Activated CD4-positive, alpha-beta T cell treated with anti-CD3 and anti-CD28 coated beads, Interleukin-2, amount 50 U/mL, for 16 hours (primary cell): ENCODE measurements around the gene PDE4D.

Experiments used
- DNase-seq: peaks from one replicate; pipeline ENCODE4 v3.0.0-alpha.2; 2020

Gene PDE4D

DNA sequence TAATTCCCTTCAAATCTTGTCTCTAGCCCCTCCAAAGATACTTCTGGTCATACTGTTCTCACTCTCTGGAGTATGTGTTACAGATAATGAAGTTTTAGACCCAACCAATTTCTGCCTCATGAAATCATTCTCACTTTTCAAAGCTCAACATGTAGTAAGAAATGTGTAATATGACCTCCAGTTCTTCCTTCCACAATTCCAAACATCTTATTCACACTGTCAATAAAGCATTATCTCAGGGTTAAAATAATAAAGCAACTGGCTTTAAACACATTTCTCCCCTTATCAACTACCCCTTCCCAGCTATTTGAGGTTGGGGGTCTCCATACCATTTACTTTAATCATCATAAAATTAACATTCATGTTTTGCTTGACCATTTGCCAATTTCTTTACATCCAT is 656.5 kb downstream of the PDE4D start:
- DNase-seq, result no peak

DNA sequence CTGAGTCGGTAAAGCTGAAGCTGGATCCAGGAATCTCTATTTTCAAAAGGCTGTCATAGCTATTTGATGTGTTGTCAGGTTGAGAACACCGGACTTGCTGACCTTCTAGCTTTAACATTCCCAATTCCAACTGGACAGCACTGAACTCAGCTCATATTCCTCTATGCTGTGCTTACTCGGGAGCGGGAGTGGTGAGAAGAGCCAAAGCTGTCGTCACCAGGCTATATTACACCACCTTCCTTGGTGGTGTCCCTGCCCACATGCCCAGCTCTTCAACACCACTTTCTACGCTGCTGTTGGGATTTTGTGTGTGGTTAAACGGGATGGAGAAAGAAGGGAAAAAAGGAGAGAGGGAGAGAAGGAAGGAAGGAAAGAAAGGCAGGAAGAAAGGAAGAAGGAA is 657.1 kb downstream of the PDE4D start:
- no peak for DNase-seq

DNA sequence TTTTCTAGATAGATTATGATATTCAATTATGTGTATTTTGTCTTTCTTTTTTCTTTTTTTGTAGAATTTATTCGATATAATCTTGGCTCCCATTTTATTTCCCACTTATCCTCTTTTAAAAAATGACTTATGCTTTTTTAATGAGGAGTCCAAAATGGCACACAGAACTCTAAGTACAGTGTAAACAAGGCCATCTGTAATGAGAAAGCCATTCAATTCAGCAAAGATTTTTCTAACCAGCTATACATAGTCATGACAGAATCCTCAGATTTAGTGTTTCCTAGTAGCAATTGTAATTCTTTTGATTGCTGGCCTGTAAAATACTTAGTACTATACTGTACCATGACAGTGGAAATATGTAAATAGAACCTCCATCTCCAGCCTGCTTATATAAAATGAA is 659.3 kb downstream of the PDE4D start:
- DNase-seq, result no peak

DNA sequence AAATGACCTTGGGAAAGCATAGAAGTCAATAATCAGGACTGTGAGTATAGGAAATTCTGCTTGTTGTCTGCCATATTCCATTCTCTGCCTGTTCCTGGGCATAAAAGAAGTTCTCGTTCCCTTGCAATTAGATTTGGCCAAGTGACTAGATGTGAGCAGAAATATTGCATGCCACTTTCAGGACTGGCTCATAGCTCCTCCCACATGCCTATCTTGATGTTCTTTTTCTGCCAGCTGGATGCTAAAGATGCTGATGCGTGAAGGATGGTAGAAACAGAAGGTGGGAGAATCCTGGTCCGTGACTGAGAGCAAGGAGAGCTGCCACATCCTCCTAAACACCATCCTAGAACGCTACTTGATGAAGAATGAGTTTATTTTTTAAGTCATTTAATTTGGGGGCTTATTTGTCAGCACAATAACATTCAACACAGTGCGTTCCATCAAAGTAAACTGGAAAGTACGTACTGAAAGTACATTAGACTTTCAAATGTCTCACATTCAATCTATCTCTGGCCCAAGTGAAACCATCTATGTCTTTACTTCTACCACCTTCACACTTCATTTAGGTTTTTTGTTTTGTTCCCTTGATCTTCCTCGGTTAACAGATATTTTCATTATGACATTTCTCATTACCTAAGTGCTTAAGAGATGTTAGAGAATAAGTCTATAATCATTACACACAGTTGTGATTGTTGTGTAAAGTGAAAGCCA is 662.1 kb downstream of the PDE4D start:
- DNase-seq, result no peak

DNA sequence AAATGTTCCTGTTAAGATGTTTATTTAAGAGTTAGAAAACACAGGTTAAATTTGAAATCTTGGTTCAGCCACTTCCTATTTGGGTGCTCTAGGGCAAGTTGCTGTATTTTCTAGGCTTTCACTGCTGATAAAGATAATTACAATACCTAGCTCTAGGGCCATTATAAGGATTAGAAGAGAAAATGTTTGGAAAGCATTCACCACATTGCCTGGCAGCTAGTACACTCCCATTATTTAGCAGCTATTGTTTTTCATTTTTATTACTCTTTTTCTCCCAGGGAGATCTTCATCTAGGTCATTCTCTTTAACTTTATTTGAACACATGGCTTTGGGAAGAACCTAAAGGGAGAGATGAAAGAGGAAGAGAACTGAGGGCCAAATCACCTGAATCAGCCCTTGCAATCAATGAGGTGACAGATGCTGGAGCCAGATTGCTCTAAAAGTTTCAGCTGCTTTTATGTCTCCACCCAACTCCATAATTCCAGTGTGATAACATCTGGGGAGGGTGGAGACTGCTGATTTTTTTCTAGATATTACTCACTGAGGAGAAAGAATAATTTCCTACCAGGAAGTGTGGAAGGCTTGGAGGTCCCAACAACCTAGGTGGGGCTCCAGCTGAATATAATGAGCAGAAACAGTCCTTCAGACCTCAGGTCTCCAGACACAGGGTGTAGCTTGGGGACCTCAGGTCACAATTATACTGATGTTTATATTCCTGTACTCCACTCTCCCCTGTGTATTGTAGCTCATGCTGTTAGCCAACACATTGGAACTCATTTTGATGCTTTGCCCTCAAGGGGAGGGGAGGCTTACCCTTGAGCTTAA is 670.6 kb downstream of the PDE4D start:
- DNase-seq, result no peak

DNA sequence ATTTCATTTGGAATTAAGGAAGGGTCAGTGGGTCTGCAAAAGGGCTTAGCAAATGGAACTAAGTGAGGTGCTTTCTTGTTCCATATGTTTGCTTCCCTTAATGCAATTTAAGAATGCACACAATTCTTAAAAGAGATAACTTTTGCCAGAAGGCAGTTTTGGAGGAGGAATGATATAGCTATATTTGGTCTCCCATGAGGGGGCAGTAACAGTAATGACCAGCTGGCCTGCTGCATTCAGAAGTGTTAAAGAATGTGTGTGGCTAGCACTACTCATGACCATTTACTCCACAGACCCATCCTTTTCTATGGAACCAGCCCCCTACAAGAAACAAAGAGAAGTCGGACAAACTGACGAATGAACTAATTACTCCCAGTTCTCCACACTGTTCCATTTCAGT is 671.8 kb downstream of the PDE4D start:
- no peak for DNase-seq

DNA sequence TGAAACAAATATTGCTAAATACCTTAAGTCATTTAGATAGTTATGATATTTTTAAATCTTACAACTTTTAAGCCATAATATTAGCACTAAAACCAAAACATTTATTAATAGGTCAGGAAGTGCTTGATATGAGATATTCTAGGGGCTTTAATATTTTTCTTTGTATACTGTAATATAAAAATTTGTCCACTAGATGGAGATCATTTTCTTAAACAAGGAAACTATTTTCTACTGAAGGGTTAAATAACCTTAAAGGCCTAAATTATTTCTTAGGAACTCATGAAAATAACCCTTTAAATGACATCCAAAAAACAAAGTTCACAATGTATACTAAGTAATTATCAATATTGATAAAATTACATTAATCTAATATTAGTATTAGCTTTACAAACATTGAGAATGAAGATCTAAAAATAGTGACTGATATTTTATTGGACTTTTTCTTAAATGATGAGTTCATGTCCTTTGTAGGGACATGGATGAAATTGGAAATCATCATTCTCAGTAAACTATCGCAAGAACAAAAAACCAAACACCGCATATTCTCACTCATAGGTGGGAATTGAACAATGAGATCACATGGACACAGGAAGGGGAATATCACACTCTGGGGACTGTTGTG is 675.0 kb downstream of the PDE4D start:
- no peak for DNase-seq

DNA sequence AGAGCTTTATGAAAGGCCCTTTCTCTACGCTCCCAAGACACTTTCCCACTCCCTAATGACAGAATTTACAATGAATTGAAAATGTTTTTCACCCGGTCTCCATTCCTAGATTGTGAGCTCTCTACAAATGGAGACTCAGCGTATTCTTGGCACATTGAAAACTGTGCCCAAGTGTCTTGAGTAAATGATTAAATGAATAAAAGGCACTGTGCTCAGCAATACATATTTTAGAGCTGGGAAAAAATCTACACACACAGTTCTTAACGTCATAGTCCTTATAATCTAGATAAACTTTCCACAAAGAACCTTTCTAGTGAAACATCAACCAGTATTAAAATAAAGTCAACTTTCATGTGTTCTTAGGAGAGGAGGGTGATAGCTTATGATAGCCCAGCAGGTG is 676.7 kb downstream of the PDE4D start:
- no peak for DNase-seq

DNA sequence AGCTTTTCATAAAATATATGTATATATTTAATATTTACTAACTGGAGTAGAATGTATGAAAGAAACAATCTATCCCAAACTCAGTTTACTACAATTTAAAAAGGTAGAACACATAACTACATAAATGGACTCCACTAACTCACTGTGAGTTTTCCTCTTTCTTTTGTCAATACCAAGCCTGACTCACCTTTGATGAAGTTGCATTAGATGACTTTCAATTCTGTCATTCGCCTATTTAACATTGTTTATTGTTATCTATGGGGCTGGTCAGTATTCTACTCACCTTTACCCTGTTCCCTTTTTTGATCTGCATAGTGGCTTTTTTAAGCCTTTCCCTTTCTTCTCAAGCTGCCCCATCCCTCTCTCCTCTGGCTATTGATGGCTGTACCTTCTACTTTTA is 680.9 kb downstream of the PDE4D start:
- no peak for DNase-seq

DNA sequence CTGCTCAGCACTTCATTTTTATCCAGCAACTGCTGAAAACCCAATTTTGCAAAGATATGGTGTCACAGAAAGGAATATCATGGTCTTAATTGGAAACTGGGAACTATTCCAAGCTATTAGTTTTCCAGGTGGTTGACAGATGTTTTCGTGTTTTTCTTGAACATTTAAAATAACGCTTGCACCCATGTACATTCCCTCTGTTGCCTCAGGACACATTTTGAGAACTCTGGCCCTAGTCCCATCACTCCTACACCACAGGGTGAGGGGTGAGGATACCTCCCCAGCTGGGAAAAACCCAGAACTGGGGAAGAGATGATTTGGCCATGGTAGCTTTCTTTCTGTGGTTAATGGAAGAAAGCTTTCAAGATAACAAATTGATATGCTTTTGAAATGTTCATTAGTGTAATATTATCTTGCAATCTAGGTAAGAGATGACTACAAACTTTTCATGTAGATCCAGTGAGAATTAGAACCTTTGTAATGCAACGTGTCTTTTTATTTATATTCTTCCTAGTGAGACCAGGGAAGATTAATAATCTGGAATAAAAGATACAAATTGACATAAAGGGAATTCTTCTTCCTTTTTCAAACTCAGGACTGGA is 683.7 kb downstream of the PDE4D start:
- DNase-seq, result no peak

DNA sequence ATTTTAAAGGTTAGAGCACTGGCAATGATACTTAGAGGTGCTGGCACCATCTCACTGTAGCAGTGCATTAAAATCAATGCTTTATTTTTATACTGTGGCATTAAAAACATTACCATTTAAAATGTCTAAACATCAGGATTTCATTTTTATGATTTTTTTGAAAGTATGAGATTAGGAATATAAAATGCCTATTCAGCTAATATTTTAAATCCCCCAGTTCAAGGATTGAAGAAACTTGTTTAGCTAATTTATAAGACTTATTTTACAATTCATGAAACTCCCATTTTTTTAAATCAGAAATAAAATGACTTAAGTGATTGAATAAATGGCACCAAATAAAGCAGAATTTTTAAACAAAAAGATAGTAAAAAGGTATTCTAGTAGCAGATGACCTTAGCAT is 685.1 kb downstream of the PDE4D start:
- no peak for DNase-seq

DNA sequence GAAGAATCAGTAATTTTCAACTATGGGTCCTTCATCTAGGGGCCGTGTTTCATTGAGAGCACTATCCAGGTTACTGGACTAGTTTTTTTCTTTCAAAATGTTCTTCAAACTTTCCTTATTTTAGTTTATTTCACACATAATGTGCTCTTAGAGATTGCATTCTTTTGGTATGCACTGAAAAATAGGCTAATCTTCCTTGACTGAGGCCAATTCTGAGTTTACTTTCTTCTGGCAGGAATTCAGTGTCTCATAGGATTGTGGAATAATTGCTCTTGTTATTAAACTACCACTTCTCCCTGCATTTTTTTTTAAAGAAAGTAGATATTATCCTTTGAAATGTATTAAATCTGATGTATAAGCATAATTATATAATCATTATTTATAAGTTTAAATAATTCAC is 686.1 kb downstream of the PDE4D start:
- DNase-seq, result no peak

DNA sequence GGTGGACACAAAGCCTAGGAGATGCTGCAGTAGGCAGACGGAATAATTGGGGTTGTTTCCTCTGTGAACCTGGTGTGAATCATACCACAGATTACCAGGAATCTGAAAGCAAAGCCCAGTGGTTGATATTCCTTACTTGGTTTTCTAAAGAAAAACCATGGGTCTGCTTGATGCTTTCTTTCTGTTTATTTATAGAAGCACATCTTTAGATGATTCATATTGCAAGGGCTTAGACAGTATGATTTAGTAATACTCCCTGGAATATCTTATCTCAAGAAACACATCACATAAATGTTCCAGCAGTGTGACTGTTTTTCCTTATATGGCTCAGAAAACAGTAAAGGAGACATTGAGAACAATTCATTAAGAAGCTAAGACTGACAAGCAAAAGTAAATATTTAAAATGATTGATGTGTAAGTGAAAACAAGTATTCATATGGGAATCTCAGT is 687.4 kb downstream of the PDE4D start:
- no peak for DNase-seq

DNA sequence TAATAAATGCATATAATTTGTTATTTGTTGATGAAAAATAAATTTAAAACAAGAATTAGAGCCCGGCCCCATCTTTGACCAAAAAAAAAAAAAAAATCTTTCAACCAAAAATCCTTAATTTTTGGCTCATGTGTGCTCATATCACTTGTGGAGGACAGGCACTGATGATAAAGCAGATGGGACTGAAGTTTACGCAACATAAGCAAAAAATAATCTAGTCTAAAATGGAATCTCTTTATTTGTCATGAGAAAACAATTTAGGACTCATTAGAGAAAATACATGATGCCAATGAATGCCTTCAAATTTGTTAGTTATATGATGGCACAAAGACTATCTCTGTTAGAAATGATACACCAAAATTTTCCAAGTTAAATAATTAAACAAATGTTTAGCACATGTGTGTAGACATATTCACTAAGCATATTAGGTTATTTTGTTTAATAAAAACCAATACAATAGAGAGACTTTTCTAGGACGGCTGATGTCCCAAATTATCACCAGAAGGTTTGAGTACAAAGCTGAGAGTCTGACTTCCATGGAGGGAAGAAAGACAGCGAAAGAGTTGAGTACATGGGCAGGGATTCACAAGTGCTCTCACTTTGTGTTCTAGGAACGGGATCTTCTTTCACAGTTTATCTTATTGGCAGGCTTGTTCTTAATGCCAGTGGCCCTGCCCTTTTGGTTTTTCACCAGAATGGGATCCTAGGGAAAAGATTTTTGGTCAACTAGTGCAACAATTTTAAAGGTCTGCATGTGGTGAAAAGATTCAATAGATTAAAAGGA is 689.2 kb downstream of the PDE4D start:
- DNase-seq, result no peak

DNA sequence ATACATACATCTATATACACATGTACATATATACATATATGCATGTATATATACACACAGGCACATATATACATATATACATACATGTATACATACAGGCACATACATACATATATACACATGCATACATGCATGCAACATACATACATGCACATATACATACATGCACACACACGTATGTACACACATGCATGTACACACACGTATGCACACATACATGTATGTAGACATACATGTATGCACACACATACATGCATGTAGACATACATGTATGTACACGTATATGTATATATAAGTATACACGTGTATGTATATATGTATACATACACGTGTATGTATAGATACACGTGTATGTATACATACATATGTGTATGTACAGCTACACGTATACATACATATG is 693.7 kb downstream of the PDE4D start:
- no peak for DNase-seq

DNA sequence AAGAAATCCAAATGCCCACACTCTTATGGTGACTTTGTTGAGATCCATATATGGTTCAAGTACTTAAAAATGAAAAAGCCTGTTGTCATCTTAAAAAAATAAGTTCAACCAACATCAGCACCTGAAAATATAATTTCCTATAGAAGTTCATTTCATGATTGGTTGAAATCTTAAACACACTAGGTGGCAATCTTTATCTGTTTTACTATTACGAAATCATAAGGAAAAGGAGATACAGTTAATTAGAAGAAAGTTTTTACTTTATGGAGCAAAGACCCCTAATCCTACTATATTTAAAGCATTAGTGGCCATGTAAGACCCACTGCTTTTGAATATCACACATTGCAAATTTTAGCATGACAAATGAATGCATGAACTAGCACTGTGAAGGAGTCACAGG is 694.7 kb downstream of the PDE4D start:
- DNase-seq, result no peak

DNA sequence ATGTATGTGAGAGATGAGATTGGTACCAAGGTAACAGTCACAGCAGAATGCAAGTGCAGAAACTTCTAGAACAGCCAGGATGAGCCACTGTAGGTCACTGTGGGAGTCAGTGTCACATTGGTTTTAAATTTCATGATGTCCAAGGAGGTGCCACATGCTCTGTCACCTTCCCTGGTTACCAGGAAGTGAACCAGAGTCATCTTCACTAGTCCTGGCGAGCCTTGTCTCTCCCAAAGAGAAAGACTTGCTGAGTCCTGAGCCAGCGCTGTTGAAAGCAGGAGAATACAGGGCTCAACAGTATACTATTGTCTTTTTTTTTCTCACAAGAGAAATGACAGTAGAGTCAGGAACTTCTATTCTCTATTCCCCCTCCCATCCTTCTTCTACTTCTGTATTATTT is 695.2 kb downstream of the PDE4D start:
- DNase-seq, result no peak

DNA sequence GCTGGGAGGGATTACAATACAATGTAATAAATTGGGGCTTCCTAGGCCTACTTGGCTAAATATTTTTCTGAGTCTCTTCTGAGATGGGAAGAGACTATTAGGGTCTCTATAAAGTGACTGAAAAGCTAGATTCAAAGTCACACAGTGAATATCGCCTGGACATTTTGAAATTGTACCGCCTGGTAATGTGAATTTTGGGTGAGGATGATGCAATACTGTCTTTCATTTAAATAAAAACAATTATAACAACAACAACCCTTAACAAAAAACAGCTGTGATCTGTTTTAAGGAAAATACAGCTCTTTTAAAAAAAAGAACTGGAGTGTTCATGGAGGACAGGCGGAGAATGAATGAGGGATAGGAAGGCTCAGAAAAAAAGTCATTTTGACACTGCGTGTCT is 695.6 kb downstream of the PDE4D start:
- no peak for DNase-seq

DNA sequence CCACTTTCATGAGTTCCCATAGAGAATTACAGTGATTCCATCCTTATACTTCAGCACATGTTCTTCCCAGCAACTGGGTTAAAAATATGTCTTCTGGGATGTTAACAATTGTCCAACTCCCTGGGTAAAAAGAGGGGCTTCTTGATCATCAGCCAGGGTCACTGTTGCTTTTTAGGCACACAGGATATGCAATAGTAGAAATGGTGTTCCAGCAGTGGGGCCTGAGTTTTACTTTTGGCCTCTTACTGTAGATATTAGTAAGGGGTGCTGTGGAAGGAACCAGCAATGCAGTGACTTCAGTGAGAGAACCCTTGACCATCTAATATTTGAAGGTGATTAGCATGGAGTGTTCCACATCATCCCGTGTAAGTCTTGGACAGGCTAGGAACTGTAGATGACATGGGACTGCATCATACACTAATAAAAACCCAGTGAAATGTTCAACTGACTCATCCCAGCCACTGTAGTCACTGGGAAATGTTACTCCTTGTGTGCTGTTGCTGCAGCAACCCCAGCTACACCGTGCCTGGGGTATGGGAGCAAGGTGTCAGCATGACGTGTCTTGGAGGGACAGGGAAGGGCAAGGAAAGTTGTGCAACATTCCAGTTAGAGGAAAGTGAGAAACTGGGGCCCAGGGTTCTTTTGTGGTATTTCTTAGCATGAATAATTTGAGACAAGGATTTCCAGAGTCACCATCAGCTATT is 699.8 kb downstream of the PDE4D start:
- no peak for DNase-seq

DNA sequence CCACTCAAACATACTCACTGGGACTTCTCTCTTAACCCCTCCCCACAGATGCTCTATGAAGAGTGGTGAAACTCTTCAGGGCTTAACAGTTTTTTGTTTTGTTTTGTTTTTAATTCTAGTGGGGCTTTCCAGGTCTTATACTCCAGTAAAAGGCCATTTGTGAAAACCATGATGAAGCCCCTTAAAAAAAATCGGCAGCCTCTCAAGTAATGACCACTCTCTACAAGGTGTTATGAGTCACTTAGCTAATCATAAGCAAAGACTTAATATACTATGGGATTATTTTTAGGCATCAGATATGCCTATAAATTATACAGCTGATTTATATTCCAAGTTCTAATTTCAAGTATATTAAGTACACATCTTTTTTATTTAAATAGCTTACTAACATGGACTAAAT is 702.8 kb downstream of the PDE4D start:
- no peak for DNase-seq

DNA sequence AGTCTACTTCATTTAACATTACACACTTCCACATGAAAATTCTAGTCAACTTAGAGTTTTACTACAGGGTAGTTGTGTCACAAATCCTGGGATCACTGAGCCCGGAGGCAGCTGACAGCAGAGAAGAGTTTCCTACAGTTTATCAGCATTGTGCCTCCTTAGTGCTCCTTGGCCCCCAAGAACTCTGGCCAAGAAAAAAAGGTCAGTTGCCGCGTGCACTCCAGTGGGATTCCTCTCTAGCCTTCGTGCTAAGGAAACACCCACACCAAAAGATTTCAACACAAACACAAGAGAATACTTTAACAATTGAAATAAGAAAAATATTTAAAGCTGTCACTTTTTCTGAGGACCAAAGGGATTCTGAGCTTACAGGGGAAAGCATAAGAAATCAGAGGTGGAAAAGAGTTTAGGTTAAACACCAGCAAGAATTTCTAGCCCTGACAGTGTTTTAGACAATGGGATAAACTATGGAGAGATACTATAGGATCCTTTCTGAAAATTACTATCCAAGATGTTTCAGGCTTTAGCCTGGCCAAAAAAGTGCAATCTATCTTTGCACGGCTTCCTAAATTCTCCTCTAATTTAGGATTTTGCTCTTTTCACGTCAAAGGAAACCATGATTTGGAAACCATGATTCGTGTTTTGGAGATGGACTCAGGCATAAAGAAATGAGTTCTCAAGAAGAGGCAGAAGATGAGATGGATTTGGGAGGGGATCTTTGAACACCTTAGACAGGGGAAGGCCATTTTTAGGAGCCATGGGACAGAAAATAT is 703.9 kb downstream of the PDE4D start:
- no peak for DNase-seq
